Colonic mucosa (tissue), 4 donors: Measurements from ENCODE around the gene ZNF282. TPM values are rescaled to one million over a fixed set of nuclear protein-coding genes. Genes with fewer than 3 reads are reported as not detected.

Experiments
- DNase-seq: peaks from one replicate; pipeline ENCODE4 v3.0.0-alpha.2; 2020
- H3K27ac ChIP-seq: fragments of 200-600 bp; one replicate; pipeline ENCODE4 v1.8.0; 2021
- H3K27me3 ChIP-seq: fragments of 200-600 bp; one replicate; pipeline ENCODE4 v1.8.0; 2021
- H3K36me3 ChIP-seq: fragments of 200-600 bp; one replicate; pipeline ENCODE4 v1.8.0; 2021
- H3K4me1 ChIP-seq: fragments of 200-600 bp; one replicate; pipeline ENCODE4 v1.8.0; 2021; ENCODE audit warnings: mild to moderate bottlenecking
- H3K4me3 ChIP-seq: fragments of 200-600 bp; one replicate; pipeline ENCODE4 v1.8.0; 2021
- H3K9ac ChIP-seq, 2 donors: one replicate each; pipeline ENCODE4 v1.7.0; 2013; ENCODE audit warnings: control low read depth in 2 of 2, low read depth in 2 of 2, low read length in 2 of 2
- H3K9me3 ChIP-seq: fragments of 200-600 bp; one replicate; pipeline ENCODE4 v1.8.0; 2021
- intact Hi-C: fragments of 100-400 bp; cut with DNase I; formaldehyde crosslinking; loops from one replicate; pipeline ENCODE4 v1.14.1; 2022
- total RNA-seq, 2 donors: library from RNA; stranded (reverse); fragmentation: NEBNext Ultra II Directional in 1 of 2; extraction: Animal tissue kit (Norgen Biotek cat#: 25700) in 1 of 2; gene quantifications; one replicate each; pipeline ENCODE4 v1.2.1, GENCODE V29; 2021
- TF ChIP-seq, protein P1 (sequence below): fragments of 200-600 bp; IDR thresholded peaks from one replicate; pipeline ENCODE4 v1.8.0; 2022; ENCODE audit warnings: antibody characterized with exemption, mild to moderate bottlenecking
- donor health status: healthy.
- donor health status: DM: no; HTN: no; CAD: no.
- donor health status: DM: no; HTN: no; CAD: no.

Gene ZNF282
- total RNA-seq, 2 donors from 2014 or later: 24.1 to 31.5 TPM

DNA sequence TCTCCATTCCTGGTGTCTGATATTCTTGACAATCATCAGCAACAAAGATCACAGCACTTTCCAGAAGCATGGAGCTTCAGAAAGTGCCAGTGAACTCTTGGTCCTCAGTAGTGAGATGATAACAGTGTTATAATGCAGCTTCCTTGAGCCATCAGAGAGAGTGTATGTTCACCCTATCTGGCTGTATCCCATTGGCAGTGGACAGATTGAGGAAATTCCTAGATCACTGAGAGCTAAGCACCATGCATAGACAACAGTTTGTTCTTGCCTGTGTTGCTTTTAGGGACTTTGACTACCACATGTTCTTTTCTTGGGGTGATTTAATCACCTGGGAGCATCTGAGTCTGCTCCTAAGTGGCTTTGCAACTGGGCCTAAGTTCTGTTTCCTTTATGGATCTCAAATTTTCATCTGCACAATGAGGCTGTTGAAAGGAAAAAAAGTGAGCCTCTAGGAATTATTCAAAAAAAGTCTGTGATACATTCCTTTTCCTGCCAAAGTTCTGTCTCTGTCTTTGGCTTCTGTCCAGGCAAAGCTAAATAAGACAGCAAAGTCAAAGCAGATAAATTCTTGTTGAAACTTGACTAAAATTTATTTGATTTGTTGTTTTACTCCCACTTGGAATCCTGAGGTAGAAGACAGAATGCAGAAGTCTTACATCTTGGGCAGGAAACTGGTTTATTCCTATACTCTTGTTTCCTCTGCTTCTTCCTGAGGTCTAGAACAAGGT is 14.5 kb upstream of the ZNF282 start:
- intact Hi-C loops: no loop called here
- no peak overlapping the region for H3K4me3 ChIP-seq
- no peak for DNase-seq
- no peaks in the 10 kb centered on the region for H3K9me3 ChIP-seq
- H3K36me3 ChIP-seq: no peaks in the 10 kb centered on the region
- no peaks in the 10 kb centered on the region for H3K4me1 ChIP-seq
- TF ChIP-seq, protein P1, sequence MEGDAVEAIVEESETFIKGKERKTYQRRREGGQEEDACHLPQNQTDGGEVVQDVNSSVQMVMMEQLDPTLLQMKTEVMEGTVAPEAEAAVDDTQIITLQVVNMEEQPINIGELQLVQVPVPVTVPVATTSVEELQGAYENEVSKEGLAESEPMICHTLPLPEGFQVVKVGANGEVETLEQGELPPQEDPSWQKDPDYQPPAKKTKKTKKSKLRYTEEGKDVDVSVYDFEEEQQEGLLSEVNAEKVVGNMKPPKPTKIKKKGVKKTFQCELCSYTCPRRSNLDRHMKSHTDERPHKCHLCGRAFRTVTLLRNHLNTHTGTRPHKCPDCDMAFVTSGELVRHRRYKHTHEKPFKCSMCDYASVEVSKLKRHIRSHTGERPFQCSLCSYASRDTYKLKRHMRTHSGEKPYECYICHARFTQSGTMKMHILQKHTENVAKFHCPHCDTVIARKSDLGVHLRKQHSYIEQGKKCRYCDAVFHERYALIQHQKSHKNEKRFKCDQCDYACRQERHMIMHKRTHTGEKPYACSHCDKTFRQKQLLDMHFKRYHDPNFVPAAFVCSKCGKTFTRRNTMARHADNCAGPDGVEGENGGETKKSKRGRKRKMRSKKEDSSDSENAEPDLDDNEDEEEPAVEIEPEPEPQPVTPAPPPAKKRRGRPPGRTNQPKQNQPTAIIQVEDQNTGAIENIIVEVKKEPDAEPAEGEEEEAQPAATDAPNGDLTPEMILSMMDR: no peak
- H3K27ac ChIP-seq: no peak overlapping the region
- H3K9ac ChIP-seq: no peak overlapping the region
- H3K27me3 ChIP-seq: no peaks in the 10 kb centered on the region

DNA sequence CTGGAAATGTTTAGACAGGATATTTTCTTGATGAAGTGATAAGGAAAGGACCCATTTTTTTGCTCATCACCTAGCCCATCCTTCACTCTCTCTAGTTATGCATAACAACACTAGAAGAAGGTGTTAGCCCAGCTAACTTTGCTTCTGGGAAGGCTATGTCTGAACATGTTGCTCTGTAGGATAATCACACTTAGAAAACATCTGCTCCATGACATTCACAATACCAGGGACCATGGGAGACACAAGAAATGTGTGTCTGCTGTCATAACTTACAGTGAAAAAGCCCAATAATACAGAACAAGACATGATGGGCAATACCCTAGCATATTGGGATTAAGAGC is 13.9 kb upstream of the ZNF282 start:
- no peak for DNase-seq
- TF ChIP-seq, protein P1: no peak
- H3K4me1 ChIP-seq: no peaks in the 10 kb centered on the region
- H3K9ac ChIP-seq: no peak overlapping the region
- H3K9me3 ChIP-seq: no peaks in the 10 kb centered on the region
- no peaks in the 10 kb centered on the region for H3K36me3 ChIP-seq
- no peak overlapping the region for H3K4me3 ChIP-seq
- H3K27me3 ChIP-seq: no peaks in the 10 kb centered on the region
- H3K27ac ChIP-seq: no peak overlapping the region
- intact Hi-C loops: no loop called here

DNA sequence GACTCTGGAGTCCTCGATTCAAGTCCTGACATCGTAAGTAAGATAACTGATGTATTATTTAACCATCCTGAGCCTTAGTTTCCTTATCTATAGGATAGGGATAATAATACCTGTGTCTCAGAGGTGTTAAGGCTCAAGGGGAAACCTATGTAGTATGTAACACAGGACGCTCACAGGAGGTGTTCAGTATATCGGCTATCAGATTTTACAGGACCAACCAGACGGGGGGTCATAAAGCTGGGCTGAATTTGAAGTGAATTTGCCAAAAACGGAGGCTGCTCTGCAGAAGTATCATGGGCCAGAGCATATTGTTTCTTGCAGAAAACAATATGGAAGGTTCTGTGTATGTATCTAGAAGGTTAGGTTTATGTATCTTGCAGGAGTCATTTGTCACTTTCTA is 11.1 kb upstream of the ZNF282 start:
- Histone ChIP-seq H3K4me3 (no peak overlapping the region), H3K36me3 (no peaks in the 10 kb centered on the region), H3K4me1 (no peaks in the 10 kb centered on the region), H3K27ac (no peak overlapping the region), H3K9ac (no peak overlapping the region), H3K9me3 (no peaks in the 10 kb centered on the region), H3K27me3 (no peaks in the 10 kb centered on the region)
- TF ChIP-seq, protein P1: no peak
- DNase-seq: no peak
- intact Hi-C loops: no loop called here

DNA sequence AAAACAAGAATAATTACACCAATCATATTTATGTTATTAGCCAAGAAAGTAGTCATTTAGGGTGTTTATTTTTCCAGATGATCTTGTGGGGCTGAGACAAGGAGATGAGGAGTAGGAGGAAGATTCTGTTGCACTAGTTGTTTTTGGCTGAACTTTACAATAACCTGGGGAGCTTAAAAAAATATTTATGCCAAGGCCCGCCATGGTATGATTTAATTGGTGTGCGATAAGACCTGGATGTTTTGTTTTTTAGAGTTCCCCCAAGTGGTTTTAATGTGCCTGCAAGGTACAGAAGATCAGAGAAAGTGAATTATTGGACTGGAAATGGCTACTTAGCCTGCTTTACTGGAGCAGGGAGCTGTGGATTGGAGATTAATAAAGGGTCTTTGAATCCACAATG is 7.1 kb upstream of the ZNF282 start:
- TF ChIP-seq, protein P1: no peak
- H3K4me3 ChIP-seq: no peak overlapping the region
- DNase-seq: no peak
- H3K9me3 ChIP-seq: no peaks in the 10 kb centered on the region
- H3K27me3 ChIP-seq: no peaks in the 10 kb centered on the region
- no peaks in the 10 kb centered on the region for H3K4me1 ChIP-seq
- no peak overlapping the region for H3K9ac ChIP-seq
- no peaks in the 10 kb centered on the region for H3K36me3 ChIP-seq
- H3K27ac ChIP-seq: no peak overlapping the region
- intact Hi-C loops: no loop called here

DNA sequence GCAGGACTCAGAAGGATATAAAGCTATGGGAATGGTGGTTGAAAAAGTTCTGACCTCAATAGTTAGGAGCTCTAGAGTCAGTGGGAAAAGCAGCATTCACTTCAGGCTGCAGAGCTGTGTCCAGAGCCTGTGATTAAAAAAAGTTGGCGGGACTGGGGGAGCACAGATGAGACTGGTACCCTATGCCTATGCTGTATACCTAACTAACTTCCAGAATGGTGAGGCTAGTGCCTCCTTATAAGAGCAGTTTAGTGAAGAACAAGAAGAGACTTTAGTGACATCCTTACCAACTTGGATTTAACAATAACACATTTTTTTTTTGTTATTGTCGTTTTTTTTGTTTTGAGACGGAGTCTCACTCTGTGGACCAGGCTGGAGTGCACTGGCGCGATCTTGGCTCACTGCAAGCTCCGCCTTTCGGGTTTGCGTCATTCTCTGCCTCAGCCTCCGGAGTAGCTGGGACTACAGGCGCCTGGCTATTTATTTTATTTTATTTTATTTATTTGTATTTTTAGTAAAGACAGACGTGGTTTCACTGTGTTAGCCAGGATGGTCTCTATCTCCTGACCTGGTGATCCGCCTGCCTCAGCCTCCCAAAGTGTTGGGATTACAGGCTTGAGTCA is 6.6 kb upstream of the ZNF282 start:
- Histone ChIP-seq H3K4me1 (no peaks in the 10 kb centered on the region), H3K9me3 (no peaks in the 10 kb centered on the region), H3K27me3 (no peaks in the 10 kb centered on the region), H3K36me3 (no peaks in the 10 kb centered on the region), H3K9ac (no peak overlapping the region), H3K4me3 (no peak overlapping the region), H3K27ac (no peak overlapping the region)
- DNase-seq: no peak
- TF ChIP-seq, protein P1: no peak
- intact Hi-C loops: no loop called here
